HG02642 (cell line): ENCODE results near the gene ATG2A.

Source experiments
- ATAC-seq: cut with Tn5 transposase; IDR thresholded peaks from one replicate; pipeline ENCODE4 v1.9.1; 2021; ENCODE audit warnings: mild to moderate bottlenecking; ENCODE audit not compliant: unreplicated experiment, poor library complexity

The ATG2A gene

GRCh38 chr11:64925536-64926436, 8.8 kb upstream of the ATG2A start:
- no peak for ATAC-seq

- no peak for ATAC-seq
Observed at GRCh38 chr11:64924910-64925284, 7.9 kb upstream of the ATG2A start.

- peak; percentile 84 for ATAC-seq
Observed at GRCh38 chr11:64923944-64924909, 7.2 kb upstream of the ATG2A start, which contains the start of gene PPP2R5B. Gene PPP2R5B (plus strand): TSS chr11:64924689. CDS start chr11:64925735, 1,046 bp downstream.

- ATAC-seq: no peak
Observed at GRCh38 chr11:64923151-64923661, 6.2 kb upstream of the ATG2A start.

GRCh38 chr11:64921384-64921783, 4.4 kb upstream of the ATG2A start:
- no peak for ATAC-seq

- ATAC-seq: no peak
Observed at GRCh38 chr11:64920124-64920523, 3.1 kb upstream of the ATG2A start.

GRCh38 chr11:64919627-64920026, 2.6 kb upstream of the ATG2A start:
- no peak for ATAC-seq

- no peak for ATAC-seq
Observed at GRCh38 chr11:64918017-64918416, 1.0 kb upstream of the ATG2A start.

GRCh38 chr11:64917663-64917995, 620 bp upstream of the ATG2A start:
- no peak for ATAC-seq

GRCh38 chr11:64916040-64916774, 802 bp downstream of the ATG2A start:
- peak; percentile 17 for ATAC-seq

GRCh38 chr11:64915376-64915887, 1.6 kb downstream of the ATG2A start:
- no peak for ATAC-seq

- ATAC-seq: no peak
Observed at GRCh38 chr11:64914123-64914522, 2.9 kb downstream of the ATG2A start.

GRCh38 chr11:64913171-64913727, 3.8 kb downstream of the ATG2A start:
- no peak for ATAC-seq

GRCh38 chr11:64911689-64912088, 5.3 kb downstream of the ATG2A start:
- no peak for ATAC-seq

- no peak for ATAC-seq
Observed at GRCh38 chr11:64911142-64911541, 5.9 kb downstream of the ATG2A start.

- ATAC-seq: no peak
Observed at GRCh38 chr11:64910451-64911093, 6.4 kb downstream of the ATG2A start.

GRCh38 chr11:64909653-64910343, 7.2 kb downstream of the ATG2A start:
- ATAC-seq: no peak

- no peak for ATAC-seq
Observed at GRCh38 chr11:64908766-64909165, 8.2 kb downstream of the ATG2A start.

GRCh38 chr11:64906314-64906635, 10.7 kb downstream of the ATG2A start:
- no peak for ATAC-seq
